Pericardium fibroblast (primary cell): ENCODE data around the gene PALS1. TPM values are rescaled to one million over a fixed set of nuclear protein-coding genes. Genes with fewer than 3 reads are reported as not detected.

Experiments used
- total RNA-seq: library from RNA; depleted of rRNA; stranded (reverse); fragments of >200 nt; gene quantifications from 2 replicates; pipeline ENCODE4 v1.2.3, GENCODE V29; 2015

The PALS1 gene
- 6.6 and 12.4 TPM in 2 replicates for total RNA-seq

GRCh38 chr14:67241411-67242167 lies at the start of gene PALS1:
PALS1 (plus strand) TSS chr14:67241435; CDS start chr14:67279171, 37,736 bp downstream.

Other genes starting within 250 kb of the PALS1 start
- not detected in 2 replicates for gene GARIN2, start 52.0 kb upstream of the PALS1 start, total RNA-seq
- 53.6 and 77.0 TPM in 2 replicates for gene ATP6V1D, start 118.4 kb downstream of the PALS1 start, total RNA-seq
- gene EIF2S1, start 118.9 kb downstream of the PALS1 start, total RNA-seq, result 87.8 and 108 TPM in 2 replicates
- 2.6 and 3.2 TPM in 2 replicates for gene PLEK2, start 170.7 kb downstream of the PALS1 start, total RNA-seq
- gene TMEM229B, start 247.3 kb downstream of the PALS1 start, total RNA-seq, result 0.12 and 1.8 TPM in 2 replicates